GM20000 (cell line): ENCODE results near the gene USP7.

ENCODE experiments used
- DNase-seq: peaks from one replicate; pipeline ENCODE4 v3.0.0; 2012; ENCODE audit warnings: low spot score
- CTCF ChIP-seq: IDR thresholded peaks from 2 replicates; pipeline ENCODE4 v1.5.1; 2012; ENCODE audit warnings: mild to moderate bottlenecking, control low read depth; ENCODE audit errors: extremely low read depth, missing control alignments

The USP7 gene

GRCh38 chr16:8898660-8899318, 64.9 kb downstream of the USP7 start:
- no peak for TF ChIP-seq CTCF

GRCh38 chr16:8894736-8895334, 68.9 kb downstream of the USP7 start:
- TF ChIP-seq CTCF = no peak
- DNase-seq = no peak

More at GRCh38 chr16:8898660-8899318, 64.9 kb downstream of the USP7 start:
- DNase-seq = no peak

- no peak for TF ChIP-seq CTCF
- no peak for DNase-seq
These were observed 69.6 kb downstream of the USP7 start for GRCh38 chr16:8893976-8894690.

GRCh38 chr16:8893426-8893825, 70.3 kb downstream of the USP7 start:
- TF ChIP-seq CTCF = no peak
- DNase-seq = no peak

GRCh38 chr16:8892101-8892575, 71.6 kb downstream of the USP7 start:
- DNase-seq = no peak
- TF ChIP-seq CTCF = no peak

- DNase-seq = no peak
- TF ChIP-seq CTCF = no peak
These were observed 73.2 kb downstream of the USP7 start for GRCh38 chr16:8890549-8890921.
